Esophagus squamous epithelium (tissue), 5 donors: ENCODE data around the gene CACNG4. TPM values are rescaled to one million over a fixed set of nuclear protein-coding genes. Genes with fewer than 3 reads are reported as not detected.

Experiments
- DNase-seq: peaks from one replicate; lab custom pipeline; 2025; lab: John Stamatoyannopoulos, UW
- H3K27ac ChIP-seq, 4 donors: fragments of 200-600 bp; sonication (generic); one replicate each; pipeline ENCODE4 v1.5.1; 2016 to 2019; ENCODE audit warnings: mild to moderate bottlenecking in 1 of 4
- H3K27me3 ChIP-seq, 4 donors: fragments of 200-600 bp; sonication (generic); 1 replicate in 3 of 4; 2 replicates in 1 of 4; pipeline versions ENCODE4 v1.5.1 to v1.6.0; 2017 to 2021; ENCODE audit warnings: antibody characterized with exemption in 1 of 4
- H3K36me3 ChIP-seq, 3 donors: fragments of 200-600 bp; sonication (generic); one replicate each; pipeline ENCODE4 v1.5.1; 2016 to 2019
- H3K4me1 ChIP-seq, 3 donors: fragments of 200-600 bp; sonication (generic); one replicate each; pipeline ENCODE4 v1.5.1; 2017 to 2019
- H3K4me3 ChIP-seq, 4 donors: fragments of 200-600 bp; sonication (generic); 1 replicate in 3 of 4; 2 replicates in 1 of 4; pipeline ENCODE4 v1.5.1; 2016 to 2019; ENCODE audit warnings: mild to moderate bottlenecking in 2 of 4, moderate library complexity in 1 of 4
- H3K9me3 ChIP-seq, 3 donors: fragments of 200-600 bp; sonication (generic); one replicate each; pipeline ENCODE4 v1.5.1; 2016 to 2019
- CTCF ChIP-seq, 6 experiments: fragments of 450-650 bp in 4 of 6; fragments of 200-600 bp in 2 of 6; sonication (generic) in 2 of 6; IDR thresholded peaks; one replicate each; pipeline ENCODE4 v1.5.1; 2016 to 2019; ENCODE audit warnings: antibody characterized with exemption in 6 of 6, mild to moderate bottlenecking in 4 of 6, moderate library complexity in 4 of 6
- POLR2A ChIP-seq, 4 donors: fragments of 450-650 bp; IDR thresholded peaks; one replicate each; pipeline ENCODE4 v1.6.1; 2017; ENCODE audit warnings: antibody characterized with exemption in 4 of 4, mild to moderate bottlenecking in 4 of 4, moderate library complexity in 3 of 4
- WGBS, 2 donors: methylation state at CpG; one replicate each; pipeline ENCODE4 v1.1.5; 2018; 5-methylcytosine and 5-hydroxymethylcytosine counted together
- intact Hi-C: fragments of 100-400 bp; cut with DNase I; formaldehyde crosslinking; loops from one replicate; pipeline ENCODE4 v1.15.0; 2022
- total RNA-seq, 4 donors: library from RNA; depleted of rRNA; stranded (reverse); fragments of >200 nt; gene quantifications; one replicate each; pipeline ENCODE4 v1.1.0, GENCODE V29; 2016
- donor health status: DM: yes; HTN: yes; CAD: no.

The CACNG4 gene
- total RNA-seq, 4 donors from 2014 or later: 0.08 to 0.38 (median 0.31) TPM; not detected in 1

- intact Hi-C loops: no loop called here
- H3K27ac ChIP-seq: peak overlapping the region; percentile 11 to 61 (median 35)
These were observed 12.9 kb upstream of the CACNG4 start for GRCh38 chr17:66951605-66951953.

GRCh38 chr17:66952031-66952524 is 12.4 kb upstream of the CACNG4 start:
- no peak for DNase-seq

More at GRCh38 chr17:66951605-66951953, 12.9 kb upstream of the CACNG4 start:
- Histone ChIP-seq H3K4me1 (peaks cover 4 to 36% (median 16%) of the 10 kb centered on the region in 3 donors), H3K9me3 (no peaks in the 10 kb centered on the region), H3K36me3 (no peaks in the 10 kb centered on the region), H3K4me3 (no peak overlapping the region), H3K27me3 (peaks cover 0 to 40% (median 0%) of the 10 kb centered on the region in 4 donors)
- DNase-seq: no peak
- TF ChIP-seq POLR2A (IDR thresholded peaks at IDR 0.05) (no peak), CTCF (IDR thresholded peaks at IDR 0.05) (no peak)
- 40 to 67% methylated on average over 4 of the region's 4 CpGs for WGBS, 2 donors

GRCh38 chr17:66952681-66953629 is 11.6 kb upstream of the CACNG4 start:
- Histone ChIP-seq H3K27ac (peak overlapping the region; percentile 11 to 67 (median 42)), H3K9me3 (no peaks in the 10 kb centered on the region), H3K27me3 (peaks cover 0 to 28% (median 0%) of the 10 kb centered on the region in 4 donors), H3K36me3 (no peaks in the 10 kb centered on the region), H3K4me3 (no peak overlapping the region), H3K4me1 (peaks cover 4 to 31% (median 16%) of the 10 kb centered on the region in 3 donors)
- WGBS, 2 donors: 77 to 87% methylated on average over 5 to 8 of the region's 14 CpGs
- intact Hi-C loops: no loop called here
- no peak for DNase-seq
- no peak for TF ChIP-seq CTCF (IDR thresholded peaks at IDR 0.05)
- no peak for TF ChIP-seq POLR2A (IDR thresholded peaks at IDR 0.05)

More at GRCh38 chr17:66952031-66952524, 12.4 kb upstream of the CACNG4 start:
- Histone ChIP-seq H3K9me3 (no peaks in the 10 kb centered on the region), H3K27me3 (peaks cover 0 to 35% (median 0%) of the 10 kb centered on the region in 4 donors), H3K4me1 (peaks cover 4 to 36% (median 16%) of the 10 kb centered on the region in 3 donors), H3K4me3 (no peak overlapping the region), H3K27ac (peak overlapping the region; percentile 22 to 67 (median 53)), H3K36me3 (no peaks in the 10 kb centered on the region)
- no peak for TF ChIP-seq CTCF (IDR thresholded peaks at IDR 0.05)
- no peak for TF ChIP-seq POLR2A (IDR thresholded peaks at IDR 0.05)
- intact Hi-C loops: no loop called here
- 38 to 52% methylated on average over 4 to 6 of the region's 10 CpGs for WGBS, 2 donors

- TF ChIP-seq POLR2A (IDR thresholded peaks at IDR 0.05) (no peak), CTCF (IDR thresholded peaks at IDR 0.05) (no peak)
- Histone ChIP-seq H3K36me3 (no peaks in the 10 kb centered on the region), H3K27me3 (peaks cover 0 to 27% (median 0%) of the 10 kb centered on the region in 4 donors), H3K9me3 (no peaks in the 10 kb centered on the region), H3K4me3 (no peak overlapping the region), H3K27ac (no peak overlapping the region), H3K4me1 (peaks cover 4 to 31% (median 16%) of the 10 kb centered on the region in 3 donors)
- intact Hi-C loops: no loop called here
- 5 to 31% methylated on average over 5 to 6 of the region's 7 CpGs for WGBS, 2 donors
- no peak for DNase-seq
These were observed 10.9 kb upstream of the CACNG4 start for GRCh38 chr17:66953630-66954020.

- H3K4me1 ChIP-seq: peaks cover 4 to 31% (median 16%) of the 10 kb centered on the region in 3 donors
- H3K27ac ChIP-seq: no peak overlapping the region
- no peaks in the 10 kb centered on the region for H3K9me3 ChIP-seq
- no peaks in the 10 kb centered on the region for H3K36me3 ChIP-seq
- peaks cover 0 to 25% (median 0%) of the 10 kb centered on the region in 4 donors for H3K27me3 ChIP-seq
- WGBS, 2 donors: 92 to 100% methylated on average over 1 to 3 of the region's 3 CpGs
- no peak overlapping the region for H3K4me3 ChIP-seq
- TF ChIP-seq POLR2A (IDR thresholded peaks at IDR 0.05): no peak
- TF ChIP-seq CTCF (IDR thresholded peaks at IDR 0.05): no peak
- intact Hi-C loops: no loop called here
- no peak for DNase-seq
These were observed 9.9 kb upstream of the CACNG4 start for GRCh38 chr17:66954632-66955031.
